ENCODE data around the gene CT45A10.
A peak's percentile ranks its signal among the peaks of the same experiment; 100 is the strongest.
"Not testable (repeated sequence)": the region's sequence is repeated elsewhere in the genome, so short reads cannot be mapped to it uniquely, and the experiment has no call there.

CT45A10 gene

DNA sequence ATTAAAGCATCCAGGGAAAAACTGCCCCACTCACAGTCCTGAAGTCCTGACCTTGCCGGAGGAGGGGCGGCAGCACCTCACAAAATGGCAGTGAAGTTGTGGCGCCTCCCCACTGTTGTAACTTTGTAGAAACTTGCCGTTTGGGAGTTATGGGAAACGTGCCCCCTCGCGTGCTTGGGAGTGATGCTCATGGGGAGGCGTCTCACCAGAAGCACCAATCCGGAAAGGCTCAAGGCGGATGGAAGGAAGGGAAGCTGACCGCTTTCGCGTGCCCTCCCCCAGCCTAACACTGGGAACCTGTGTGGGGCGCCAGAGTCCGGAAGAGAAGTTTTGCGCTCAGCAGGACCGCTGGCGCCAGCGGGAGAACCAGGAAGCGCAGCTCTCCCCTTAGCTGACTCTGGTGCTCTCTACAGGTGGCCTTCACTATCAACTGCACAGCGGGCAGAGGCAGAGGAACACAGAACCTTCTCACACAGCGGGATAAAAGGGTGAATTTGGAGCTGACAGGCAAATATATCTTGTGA lies at the start of gene CT45A10, which contains the start of gene SAGE1:
Gene CT45A10 (minus strand): TSS at position 151 of the 524 bp plus-strand sequence. CDS start 8,100 bp downstream, outside the sequence.
Gene SAGE1 (plus strand): TSS at position 423 of the 524 bp plus-strand sequence. CDS start 2,527 bp downstream, outside the sequence.
- no peak for DNase-seq

DNA sequence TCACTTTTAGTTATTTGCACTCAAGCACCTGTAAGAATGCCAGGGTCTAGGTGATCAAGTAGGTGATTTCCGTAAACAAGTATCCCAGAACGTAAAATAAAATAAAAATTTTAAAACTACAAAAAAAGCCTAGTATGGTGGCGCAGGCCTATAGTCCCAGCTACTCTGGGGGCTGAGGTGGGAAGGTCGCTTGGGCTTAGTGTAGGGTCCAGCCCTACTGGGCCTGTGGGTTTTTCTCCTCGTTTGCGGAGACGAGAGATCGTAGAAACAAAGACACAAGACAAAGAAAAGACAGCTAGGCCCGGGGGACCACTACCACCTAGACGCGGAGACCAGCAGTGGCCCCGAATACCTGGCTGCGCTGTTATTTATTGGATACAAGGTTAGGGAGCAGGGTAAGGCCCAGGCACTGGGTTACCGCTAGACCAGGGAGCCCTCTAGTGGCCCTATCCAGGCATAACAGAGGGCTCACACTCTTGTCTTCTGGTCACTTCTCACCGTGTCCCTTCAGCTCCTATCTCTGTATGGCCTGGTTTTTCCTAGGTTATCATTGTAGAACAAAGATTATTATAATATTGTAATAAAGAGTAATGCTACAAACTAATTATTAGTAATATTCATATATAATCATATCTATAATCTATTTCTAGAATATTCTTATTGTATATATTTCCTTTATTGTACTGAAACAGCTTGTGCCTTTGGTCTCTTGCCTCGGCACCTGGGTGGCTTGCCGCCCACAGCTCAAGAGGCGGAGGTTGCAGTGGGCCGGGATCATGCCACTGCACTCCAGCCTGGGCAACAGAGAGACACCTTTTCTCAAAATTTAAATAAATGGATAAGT lies 38.6 kb upstream of the CT45A10 start:
- DNase-seq, result peak; percentile 1

DNA sequence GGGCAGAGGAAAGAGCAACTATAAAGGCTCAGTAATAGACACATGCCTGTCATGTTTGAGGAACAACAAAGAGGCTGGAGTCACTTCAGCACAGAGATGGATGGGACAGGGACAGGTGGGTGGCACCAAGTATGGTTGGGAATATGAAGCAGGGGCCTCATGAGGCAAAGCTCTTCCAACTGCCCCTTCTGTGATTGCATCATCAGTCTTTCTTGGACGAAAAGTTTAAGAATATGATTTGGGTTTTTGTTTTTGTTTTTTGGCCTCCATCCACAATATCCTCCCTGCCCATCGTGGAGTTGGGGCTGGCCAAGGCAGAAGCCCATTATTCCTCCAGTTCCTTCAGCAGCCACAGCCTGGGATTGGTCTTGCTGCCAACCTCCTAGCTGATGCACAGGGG lies 34.7 kb upstream of the CT45A10 start:
- DNase-seq, result no peak

GRCh38 chrX:135923353-135923752 lies 30.1 kb upstream of the CT45A10 start:
- DNase-seq, result no peak

DNA sequence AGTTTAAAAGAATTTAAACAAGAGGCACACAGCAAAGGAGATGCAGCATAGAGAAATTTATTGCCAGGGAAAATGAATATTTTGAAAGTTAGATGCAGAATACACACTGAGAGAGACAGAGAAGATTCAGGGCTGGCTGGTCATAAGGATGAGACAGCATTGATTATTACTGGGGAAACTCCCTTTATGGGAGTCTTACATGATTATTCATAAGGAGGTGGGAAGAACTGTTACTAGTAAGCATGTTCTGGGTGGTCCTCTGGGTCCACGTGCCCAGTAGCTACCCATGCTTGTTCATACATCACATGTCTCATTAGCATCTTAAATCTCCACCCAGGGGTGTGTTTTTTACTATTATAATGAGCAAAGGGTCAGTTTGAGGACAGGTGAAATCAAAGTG lies 27.3 kb upstream of the CT45A10 start:
- not testable (repeated sequence) for DNase-seq

GRCh38 chrX:135914404-135914803 lies 21.2 kb upstream of the CT45A10 start:
- no peak for DNase-seq

GRCh38 chrX:135910251-135910650 lies 17.0 kb upstream of the CT45A10 start:
- DNase-seq, result no peak

DNA sequence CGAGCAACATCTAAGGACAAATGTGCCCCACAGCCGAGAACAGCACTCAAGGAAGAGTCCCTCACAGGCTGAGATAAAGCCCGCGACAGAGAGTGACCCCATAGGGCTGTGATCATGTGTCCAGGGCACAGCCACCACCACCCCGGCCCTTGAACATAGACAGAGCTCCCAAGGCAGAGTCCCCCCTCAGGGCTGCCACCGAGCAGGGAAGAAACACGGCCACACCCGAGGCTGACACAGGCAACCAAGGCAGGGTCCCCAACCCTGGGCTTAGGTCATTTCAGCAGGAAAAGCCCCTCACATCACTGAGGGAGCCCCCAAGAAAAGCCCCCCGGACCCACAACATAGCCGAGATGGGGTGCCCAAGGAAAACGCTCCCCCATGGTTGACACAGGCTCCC lies 463 bp downstream of the CT45A10 start:
- no peak for DNase-seq

- no peak for DNase-seq
Measured at GRCh38 chrX:135890087-135890585, 3.1 kb downstream of the CT45A10 start.

- DNase-seq, result not testable (repeated sequence)
Measured at GRCh38 chrX:135888976-135889375, 4.3 kb downstream of the CT45A10 start.

GRCh38 chrX:135888230-135888629 lies 5.0 kb downstream of the CT45A10 start:
- not testable (repeated sequence) for DNase-seq

DNA sequence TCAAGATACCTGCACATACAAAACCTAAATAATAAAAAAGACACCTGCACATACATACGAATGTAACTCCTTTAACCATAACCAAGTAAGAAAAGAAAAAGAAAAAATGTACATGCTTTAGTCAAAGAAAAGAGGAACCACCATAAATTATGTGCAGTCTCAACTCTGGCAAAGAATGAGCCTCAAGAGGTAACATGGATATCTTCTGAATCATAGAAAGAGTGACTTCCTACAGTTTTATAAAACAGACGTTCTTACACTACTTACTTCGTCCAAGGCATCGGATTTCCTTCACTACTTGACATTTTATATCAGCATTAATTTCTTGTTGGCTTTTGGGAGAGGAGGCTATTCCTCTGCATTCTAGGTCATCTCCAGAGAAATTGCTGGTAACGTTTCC lies 10.5 kb downstream of the CT45A10 start:
- DNase-seq, result not testable (repeated sequence)

DNA sequence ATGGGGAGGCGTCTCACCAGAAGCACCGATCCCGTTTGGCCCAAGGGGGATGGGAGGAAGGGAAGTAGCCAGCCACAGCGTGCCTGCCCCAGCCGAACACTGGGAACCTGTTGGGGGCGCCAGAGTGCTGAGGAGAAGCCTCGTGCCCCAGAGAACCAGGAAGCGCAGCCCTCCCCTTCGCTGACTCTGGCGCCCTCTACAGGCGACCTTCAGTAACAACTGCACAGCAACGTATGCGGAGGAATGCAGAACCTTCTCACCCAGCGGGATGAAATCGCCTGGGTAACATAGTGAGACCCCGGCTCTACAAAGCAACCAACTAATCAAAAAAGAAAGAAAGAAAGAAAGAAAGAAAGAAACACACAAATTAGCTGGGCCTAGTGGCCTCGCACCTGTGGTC lies 21.5 kb downstream of the CT45A10 start, which contains the start of gene CT45A9:
Gene CT45A9 (minus strand): TSS at position 101 of the 400 bp plus-strand sequence. CDS start 3,751 bp downstream, outside the sequence.
- not testable (repeated sequence) for DNase-seq

- not testable (repeated sequence) for DNase-seq
Measured at GRCh38 chrX:135854438-135854837, 38.8 kb downstream of the CT45A10 start, which contains the start of gene CT45A8. Gene CT45A8 (minus strand): TSS chrX:135854538. CDS start chrX:135850783, 3,755 bp downstream.

GRCh38 chrX:135837180-135837579 lies 56.1 kb downstream of the CT45A10 start, which contains the start of gene CT45A7:
Gene CT45A7 (minus strand): TSS chrX:135837280. CDS start chrX:135833533, 3,747 bp downstream.
- DNase-seq, result not testable (repeated sequence)
